ENCODE data around the gene POLD2. TPM values are rescaled to one million over a fixed set of nuclear protein-coding genes. Genes with fewer than 3 reads are reported as not detected.

POLD2 gene
- total and polyA plus RNA-seq, 2 donors (not counting 3 experiments of a cell fraction or from before 2014, with no cell fraction given): 96.5 to 122 TPM

DNA sequence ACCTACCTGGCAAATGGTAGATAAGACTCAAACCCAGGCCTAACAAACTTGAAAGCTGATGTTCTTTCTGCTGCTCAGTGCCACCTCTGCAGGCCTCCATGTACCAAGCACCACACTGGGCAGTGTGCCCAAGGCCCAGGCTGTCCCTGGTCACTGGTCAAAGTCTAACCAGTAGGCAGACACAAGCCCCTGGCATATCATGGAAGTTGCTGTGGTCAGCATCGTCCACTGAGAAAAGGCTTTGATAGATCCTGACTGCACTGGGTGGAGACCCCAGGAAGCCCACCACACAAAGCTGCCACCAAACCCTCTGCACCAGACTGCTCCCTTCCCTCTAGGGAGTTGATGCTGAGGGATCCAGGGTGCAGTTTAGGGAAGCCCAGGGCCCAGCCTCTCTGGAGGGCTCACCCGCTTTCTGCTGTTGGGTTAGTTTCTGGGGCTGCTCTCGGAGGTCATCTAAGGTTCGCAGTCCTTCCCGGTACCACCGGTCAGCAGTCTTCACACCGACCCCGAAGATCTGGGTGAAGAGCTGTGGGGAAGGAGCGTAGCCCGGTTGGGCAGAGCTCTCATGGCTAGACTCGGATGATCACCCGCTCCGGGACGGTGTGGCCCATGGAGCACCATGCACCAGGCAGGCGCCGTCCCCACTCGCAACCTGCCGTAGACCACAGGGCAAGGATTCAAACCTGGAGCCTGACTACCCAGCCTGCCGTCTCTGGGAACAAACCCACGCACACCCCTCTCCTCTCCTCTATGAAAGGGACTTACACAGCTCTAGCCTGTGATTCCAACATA is 47.0 kb downstream of the POLD2 start:
- Histone ChIP-seq H3K27me3 (ENCODE audit: control insufficient read depth in 2 of 2, insufficient read depth in 2 of 2, low read length in 2 of 2) (no peaks in the 10 kb centered on the region), H3K27ac (ENCODE audit: insufficient read depth, low read depth, low read length) (no peak overlapping the region), H3K4me1 (ENCODE audit: control insufficient read depth, extremely low read depth, insufficient read depth, low read length) (peaks cover 29% of the 10 kb centered on the region), H2AFZ (ENCODE audit: low read depth, low read length) (no peak overlapping the region), H3K9me3 (replicated peaks; ENCODE audit: control insufficient read depth, insufficient read depth, low read length) (no peaks in the 10 kb centered on the region), H3K79me2 (ENCODE audit: control insufficient read depth, insufficient read depth, low read length) (no peaks in the 10 kb centered on the region), H4K20me1 (replicated peaks; ENCODE audit: control insufficient read depth, extremely low read depth, insufficient read depth, low read length) (no peaks in the 10 kb centered on the region), H3K4me3 (replicated peaks in 1 of 3; ENCODE audit: insufficient read depth in 1 of 3, low read depth in 1 of 3, low read length in 3 of 3) (no peak overlapping the region), H3K9me1 (replicated peaks; ENCODE audit: control insufficient read depth, extremely low read depth, insufficient read depth, low read length) (no peaks in the 10 kb centered on the region), H3K36me3 (ENCODE audit: control insufficient read depth in 2 of 2, extremely low read depth in 1 of 2, insufficient read depth in 2 of 2, low read length in 2 of 2) (peaks cover 0 to 21% of the 10 kb centered on the region in 2 experiments), H3K4me2 (ENCODE audit: insufficient read depth, low read length) (no peak overlapping the region), H3K9ac (replicated peaks; ENCODE audit: extremely low read depth, insufficient read depth, low read length) (no peak overlapping the region)
- no peak for DNase-seq (ENCODE audit: low read depth, low spot score)
- ChIA-PET POLR2A (no interaction called here), CTCF (interaction anchor here (1.6 to 1.8 kb wide), 2 partner anchors 29 to 120 kb away, joined by 5 to 6 read pairs; partner anchors contain the start of gene AEBP1)
- FAIRE-seq: no peak
- TF ChIP-seq, protein P1, sequence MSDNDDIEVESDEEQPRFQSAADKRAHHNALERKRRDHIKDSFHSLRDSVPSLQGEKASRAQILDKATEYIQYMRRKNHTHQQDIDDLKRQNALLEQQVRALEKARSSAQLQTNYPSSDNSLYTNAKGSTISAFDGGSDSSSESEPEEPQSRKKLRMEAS (IDR thresholded peaks at IDR 0.05; ENCODE audit: insufficient read depth, insufficient read length): no peak
- TF ChIP-seq POLR2A (IDR thresholded peaks at IDR 0.05; ENCODE audit: low read depth, low read length) (no peak), MYC (IDR thresholded peaks at IDR 0.05; ENCODE audit: low read depth, low read length) (no peak), JUN (IDR thresholded peaks at IDR 0.05; ENCODE audit: borderline replicate concordance, insufficient read depth, insufficient read length, low read depth) (no peak), FOS (IDR thresholded peaks at IDR 0.05; ENCODE audit: borderline replicate concordance, insufficient read depth, low read length) (no peak), GATA2 (IDR thresholded peaks at IDR 0.05; ENCODE audit: insufficient read depth, insufficient read length, low read depth, low read length) (no peak), EZH2 (IDR thresholded peaks at IDR 0.05; ENCODE audit: borderline replicate concordance, low read depth, low read length, severe bottlenecking) (no peak), POLR2AphosphoS5 (IDR thresholded peaks at IDR 0.05; ENCODE audit: insufficient read depth, low read depth, low read length) (no peak)
- TF ChIP-seq, protein P2, sequence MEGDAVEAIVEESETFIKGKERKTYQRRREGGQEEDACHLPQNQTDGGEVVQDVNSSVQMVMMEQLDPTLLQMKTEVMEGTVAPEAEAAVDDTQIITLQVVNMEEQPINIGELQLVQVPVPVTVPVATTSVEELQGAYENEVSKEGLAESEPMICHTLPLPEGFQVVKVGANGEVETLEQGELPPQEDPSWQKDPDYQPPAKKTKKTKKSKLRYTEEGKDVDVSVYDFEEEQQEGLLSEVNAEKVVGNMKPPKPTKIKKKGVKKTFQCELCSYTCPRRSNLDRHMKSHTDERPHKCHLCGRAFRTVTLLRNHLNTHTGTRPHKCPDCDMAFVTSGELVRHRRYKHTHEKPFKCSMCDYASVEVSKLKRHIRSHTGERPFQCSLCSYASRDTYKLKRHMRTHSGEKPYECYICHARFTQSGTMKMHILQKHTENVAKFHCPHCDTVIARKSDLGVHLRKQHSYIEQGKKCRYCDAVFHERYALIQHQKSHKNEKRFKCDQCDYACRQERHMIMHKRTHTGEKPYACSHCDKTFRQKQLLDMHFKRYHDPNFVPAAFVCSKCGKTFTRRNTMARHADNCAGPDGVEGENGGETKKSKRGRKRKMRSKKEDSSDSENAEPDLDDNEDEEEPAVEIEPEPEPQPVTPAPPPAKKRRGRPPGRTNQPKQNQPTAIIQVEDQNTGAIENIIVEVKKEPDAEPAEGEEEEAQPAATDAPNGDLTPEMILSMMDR (IDR thresholded peaks at IDR 0.05; ENCODE audit: extremely low read depth in 1 of 2, insufficient read depth in 1 of 2, low read depth in 1 of 2, low read length in 2 of 2): no peak
- dilution Hi-C loops (cut with MboI; ENCODE audit: extremely low pct_ligation_motif_present, low sequenced_read_pairs): no loop called here
- BruUV-seq (replicated peaks): no TSS peak
- intact Hi-C loops (cut with micrococcal nuclease): no loop called here
